ENCODE results near the gene CC2D1B.

Gene CC2D1B

GRCh38 chr1:52323731-52324130 lies 42.3 kb downstream of the CC2D1B start:
- Histone ChIP-seq H3K4me3 (ENCODE audit: severe bottlenecking) (no peak overlapping the region), H3K9me3 (ENCODE audit: severe bottlenecking) (no peaks in the 10 kb centered on the region), H3K4me1 (ENCODE audit: insufficient read depth, poor library complexity, severe bottlenecking) (no peaks in the 10 kb centered on the region), H3K27ac (ENCODE audit: poor library complexity, severe bottlenecking) (no peak overlapping the region), H3K27me3 (ENCODE audit: insufficient read depth, poor library complexity, severe bottlenecking) (no peaks in the 10 kb centered on the region), H3K36me3 (ENCODE audit: low read depth) (no peaks in the 10 kb centered on the region)
- TF ChIP-seq CTCF (IDR thresholded peaks at IDR 0.05; ENCODE audit: poor library complexity, severe bottlenecking), result no peak
- no peak for DNase-seq (ENCODE audit: low spot score)
- no peak for ATAC-seq (ENCODE audit: low read depth)

GRCh38 chr1:52321061-52321460 lies 44.9 kb downstream of the CC2D1B start:
- no peak for DNase-seq (ENCODE audit: low spot score)
- Histone ChIP-seq H3K27me3 (ENCODE audit: insufficient read depth, poor library complexity, severe bottlenecking) (no peaks in the 10 kb centered on the region), H3K36me3 (ENCODE audit: low read depth) (no peaks in the 10 kb centered on the region), H3K4me1 (ENCODE audit: insufficient read depth, poor library complexity, severe bottlenecking) (no peaks in the 10 kb centered on the region), H3K27ac (ENCODE audit: poor library complexity, severe bottlenecking) (no peak overlapping the region), H3K4me3 (ENCODE audit: severe bottlenecking) (no peak overlapping the region), H3K9me3 (ENCODE audit: severe bottlenecking) (no peaks in the 10 kb centered on the region)
- ATAC-seq (ENCODE audit: low read depth), result no peak
- TF ChIP-seq CTCF (IDR thresholded peaks at IDR 0.05; ENCODE audit: poor library complexity, severe bottlenecking), result no peak

- no peak; the same call in 2 of the 3 replicates for ATAC-seq (ENCODE audit: low read depth)
- H3K9me3 ChIP-seq (ENCODE audit: severe bottlenecking), result no peaks in the 10 kb centered on the region
- DNase-seq (ENCODE audit: low spot score), result no peak
- H3K4me1 ChIP-seq (ENCODE audit: insufficient read depth, poor library complexity, severe bottlenecking), result no peaks in the 10 kb centered on the region
- peaks cover 23% of the 10 kb centered on the region; the same call in 1 of the 2 replicates for H3K36me3 ChIP-seq (ENCODE audit: low read depth)
- no peak overlapping the region for H3K27ac ChIP-seq (ENCODE audit: poor library complexity, severe bottlenecking)
- no peak overlapping the region for H3K4me3 ChIP-seq (ENCODE audit: severe bottlenecking)
- H3K27me3 ChIP-seq (ENCODE audit: insufficient read depth, poor library complexity, severe bottlenecking), result no peaks in the 10 kb centered on the region
- no peak for TF ChIP-seq CTCF (IDR thresholded peaks at IDR 0.05; ENCODE audit: poor library complexity, severe bottlenecking)
Observed at GRCh38 chr1:52306227-52307006, 59.6 kb downstream of the CC2D1B start.

GRCh38 chr1:52305417-52306226 lies 60.4 kb downstream of the CC2D1B start:
- DNase-seq (ENCODE audit: low spot score), result no peak

More at GRCh38 chr1:52305417-52306226, 60.4 kb downstream of the CC2D1B start:
- Histone ChIP-seq H3K27me3 (ENCODE audit: insufficient read depth, poor library complexity, severe bottlenecking) (no peaks in the 10 kb centered on the region), H3K9me3 (ENCODE audit: severe bottlenecking) (no peaks in the 10 kb centered on the region), H3K4me1 (ENCODE audit: insufficient read depth, poor library complexity, severe bottlenecking) (no peaks in the 10 kb centered on the region), H3K27ac (ENCODE audit: poor library complexity, severe bottlenecking) (no peak overlapping the region), H3K36me3 (ENCODE audit: low read depth) (peaks cover 23% of the 10 kb centered on the region; the same call in 1 of the 2 replicates), H3K4me3 (ENCODE audit: severe bottlenecking) (no peak overlapping the region)
- no peak for ATAC-seq (ENCODE audit: low read depth)
- no peak for TF ChIP-seq CTCF (IDR thresholded peaks at IDR 0.05; ENCODE audit: poor library complexity, severe bottlenecking)

Data from RWPE2 (cell line).